Left lobe of liver (tissue), 2 donors: ENCODE measurements around the gene FBN2. TPM values are rescaled to one million over a fixed set of nuclear protein-coding genes. Genes with fewer than 3 reads are reported as not detected.
"Not testable (repeated sequence)": the region's sequence is repeated elsewhere in the genome, so short reads cannot be mapped to it uniquely, and the experiment has no call there.

Experiments
- ATAC-seq: fragments of 200-7000 bp; cut with Tn5 transposase; one replicate; pipeline ENCODE4 v1.9.1; 2020; ENCODE audit warnings: mild to moderate bottlenecking, moderate library complexity
- DNase-seq: peaks from one replicate; pipeline ENCODE4 v3.0.0-alpha.2; 2020; ENCODE audit warnings: low spot score
- total RNA-seq: library from RNA; stranded (reverse); gene quantifications from one replicate; pipeline ENCODE4 v1.2.1, GENCODE V29; 2021
- donor health status: DM: no; HTN: no; CAD: no; lungs with moderate emphysema.
- donor health status: DM: no; HTN: yes; CAD: no.

Gene FBN2
- total RNA-seq, 1 donor from 2014 or later, result 0.73 TPM

- DNase-seq, result no peak
- ATAC-seq, result no peak
Observed at GRCh38 chr5:128480158-128480557, 57.9 kb downstream of the FBN2 start.

DNA sequence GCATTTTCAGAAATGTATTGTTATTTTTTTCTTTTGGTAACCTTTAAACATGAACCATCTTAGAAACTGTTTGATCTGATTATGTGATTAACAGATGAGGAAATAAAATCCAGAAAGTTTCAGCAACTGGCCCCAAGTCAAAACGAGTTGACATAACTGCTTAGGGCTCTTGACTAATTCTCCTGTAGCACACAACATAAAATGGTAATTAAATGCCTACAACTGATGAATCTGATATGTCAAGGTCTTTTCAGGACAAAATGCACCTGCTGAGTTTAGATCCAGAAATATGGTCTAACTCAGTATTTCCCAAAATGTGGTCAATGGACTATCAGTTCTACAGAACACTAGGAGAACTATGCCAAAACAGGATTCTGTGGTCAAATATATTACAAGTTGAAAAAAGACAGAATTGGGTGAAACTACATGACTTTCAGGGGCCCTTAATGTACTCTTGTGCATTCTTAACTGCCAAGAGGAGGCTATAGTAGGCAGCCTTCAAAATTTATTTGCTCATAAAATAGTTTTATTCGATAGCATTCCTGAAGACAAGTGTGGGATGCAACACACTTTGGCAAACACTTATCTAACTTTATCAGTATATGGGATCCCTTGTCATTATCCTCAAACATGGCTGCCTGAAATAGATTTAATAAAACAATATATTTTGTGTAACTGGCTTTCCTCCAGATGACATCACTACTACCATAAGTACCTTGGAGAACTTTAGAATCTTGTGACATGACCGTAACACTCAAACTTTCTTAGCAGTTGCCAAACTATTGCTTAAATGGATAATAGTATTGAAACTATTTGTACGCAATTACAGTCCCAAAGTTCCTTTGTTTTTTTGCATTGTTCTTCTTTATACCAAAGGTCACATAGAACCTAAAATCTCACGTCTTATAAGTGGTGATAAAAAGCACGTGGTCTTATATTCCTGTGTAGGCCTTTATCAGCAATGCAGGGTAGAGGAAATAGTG lies 59.4 kb downstream of the FBN2 start:
- ATAC-seq (no peak), DNase-seq (no peak)

DNA sequence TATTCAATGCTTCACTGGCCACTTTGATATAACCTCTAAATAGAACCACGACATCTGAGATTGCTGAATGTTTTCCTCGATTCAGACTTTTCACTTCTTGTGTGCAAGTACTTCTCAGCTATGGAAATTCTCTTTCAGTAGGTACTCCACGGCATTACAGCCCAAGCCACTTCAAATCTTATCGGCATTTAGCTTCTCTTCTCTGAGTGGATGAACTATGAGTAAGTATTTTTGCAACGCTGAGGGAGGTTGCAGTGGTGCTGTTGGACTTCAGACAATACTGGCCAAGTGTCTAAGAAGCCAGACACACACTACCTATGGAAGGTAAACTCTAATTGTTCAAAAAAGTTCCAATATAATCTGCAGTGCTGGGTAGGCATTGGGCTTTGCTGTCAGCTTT lies 60.1 kb downstream of the FBN2 start:
- ATAC-seq (no peak), DNase-seq (no peak)

GRCh38 chr5:128475693-128476092 lies 62.4 kb downstream of the FBN2 start:
- DNase-seq (no peak), ATAC-seq (no peak)

- no peak for DNase-seq
- ATAC-seq, result no peak
Observed at GRCh38 chr5:128472919-128473318, 65.1 kb downstream of the FBN2 start.

DNA sequence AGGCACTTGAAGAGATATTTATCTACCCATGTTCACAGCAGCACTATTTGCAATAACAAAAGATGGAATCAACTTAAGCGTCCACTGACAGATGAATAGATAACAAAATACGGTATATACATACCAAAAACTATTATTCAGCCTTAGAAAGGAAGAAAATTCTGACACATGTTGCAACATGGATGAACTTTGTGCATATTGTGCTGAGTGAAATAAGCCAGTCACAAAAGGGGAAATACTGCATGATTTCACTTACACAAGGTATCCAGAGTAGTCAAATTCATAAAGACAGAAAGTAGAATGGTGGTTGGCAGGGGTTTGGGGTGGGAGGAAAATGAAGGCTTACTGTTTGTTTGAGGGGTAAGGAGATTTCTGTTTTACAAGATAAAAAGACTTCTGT lies 66.0 kb downstream of the FBN2 start:
- DNase-seq (no peak), ATAC-seq (no peak)

DNA sequence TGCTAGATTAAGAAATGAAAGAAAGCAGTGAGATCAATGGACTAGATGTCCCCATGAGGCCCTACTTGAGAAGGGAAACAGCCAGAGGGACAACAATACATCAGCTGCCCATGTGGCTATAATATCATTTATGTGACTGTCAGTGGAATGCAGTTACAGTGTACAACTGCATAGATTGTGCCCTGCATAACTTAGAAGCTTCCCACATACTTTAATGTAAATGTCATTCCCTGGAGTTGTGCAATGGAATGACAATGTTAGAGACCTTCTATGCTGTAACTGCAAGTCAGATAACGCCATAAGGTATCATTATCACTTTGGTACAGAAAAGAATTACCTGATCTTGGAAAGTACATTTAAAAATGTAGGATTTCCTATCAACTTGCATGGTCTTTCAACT lies 67.4 kb downstream of the FBN2 start:
- DNase-seq, result no peak
- ATAC-seq, result no peak

GRCh38 chr5:128469912-128470311 lies 68.1 kb downstream of the FBN2 start:
- no peak for DNase-seq
- ATAC-seq, result no peak

GRCh38 chr5:128466980-128467379 lies 71.1 kb downstream of the FBN2 start:
- DNase-seq, result no peak
- ATAC-seq, result no peak

DNA sequence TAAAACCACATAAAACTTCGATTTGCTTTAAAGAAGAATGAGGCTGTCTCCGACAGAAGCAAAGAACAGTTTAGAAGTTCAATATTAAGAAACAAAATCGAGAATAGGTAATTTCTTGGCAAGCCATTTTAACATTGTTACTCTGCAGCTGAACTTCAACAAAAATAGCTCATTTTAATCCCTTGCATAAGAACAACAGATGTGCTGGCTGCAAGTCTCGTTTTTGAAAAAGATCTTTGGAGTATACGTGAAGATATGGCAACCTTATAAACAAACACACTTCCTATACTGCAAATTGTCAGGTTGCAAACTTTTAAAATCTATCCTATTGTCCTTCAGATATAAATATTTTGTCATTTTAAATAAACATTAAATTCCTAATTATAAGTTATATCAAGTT lies 71.5 kb downstream of the FBN2 start:
- ATAC-seq, result no peak
- DNase-seq, result no peak

- no peak for DNase-seq
- ATAC-seq, result no peak
Observed at GRCh38 chr5:128464596-128464995, 73.4 kb downstream of the FBN2 start.

DNA sequence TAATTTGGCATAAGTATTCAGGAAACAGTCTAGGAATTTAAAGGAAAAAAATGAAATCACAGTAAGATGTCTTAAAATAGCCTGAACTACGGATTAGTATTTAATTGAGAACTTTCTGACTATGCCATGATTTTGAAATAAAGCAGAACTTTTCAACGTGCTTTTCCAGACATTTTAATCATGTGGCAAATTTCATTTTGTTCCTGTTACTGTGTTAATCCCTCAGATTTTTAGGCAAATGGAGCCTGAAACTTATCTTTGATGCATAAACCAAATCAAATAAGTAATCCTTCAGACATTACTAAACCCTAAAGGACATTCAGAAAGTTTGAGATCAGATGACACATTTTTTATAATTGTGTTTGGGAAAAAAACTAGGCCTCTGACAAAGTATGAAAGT lies 75.7 kb downstream of the FBN2 start:
- DNase-seq (no peak), ATAC-seq (no peak)

GRCh38 chr5:128457147-128457915 lies 80.7 kb downstream of the FBN2 start:
- ATAC-seq, DNase-seq: not testable (repeated sequence)

DNA sequence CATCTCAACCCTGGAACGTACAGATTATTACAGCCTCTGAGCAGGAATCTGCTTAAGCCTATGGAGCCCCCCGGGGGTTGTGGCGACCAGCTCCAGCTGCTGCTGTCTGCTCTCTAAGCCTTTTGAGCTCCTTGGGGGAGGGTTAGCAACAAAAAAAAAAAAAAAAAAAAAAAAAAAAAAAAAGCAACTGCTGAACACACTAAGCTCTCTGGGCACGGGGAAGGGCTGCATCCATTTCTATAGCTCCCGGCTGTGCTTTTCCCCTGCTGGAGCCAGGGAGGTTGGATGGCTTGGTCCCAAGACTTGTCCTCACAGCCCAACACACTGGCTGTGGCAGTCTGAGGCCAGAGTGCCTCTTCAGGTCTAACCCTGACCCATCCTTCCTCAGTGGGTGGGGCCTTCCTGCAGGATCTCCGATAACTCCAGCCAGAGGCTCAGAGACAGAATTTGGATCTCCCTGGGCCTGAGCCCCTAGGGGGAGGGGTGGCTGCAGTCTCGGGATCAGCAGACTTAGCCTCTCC lies 82.1 kb downstream of the FBN2 start:
- ATAC-seq (no peak), DNase-seq (no peak)

DNA sequence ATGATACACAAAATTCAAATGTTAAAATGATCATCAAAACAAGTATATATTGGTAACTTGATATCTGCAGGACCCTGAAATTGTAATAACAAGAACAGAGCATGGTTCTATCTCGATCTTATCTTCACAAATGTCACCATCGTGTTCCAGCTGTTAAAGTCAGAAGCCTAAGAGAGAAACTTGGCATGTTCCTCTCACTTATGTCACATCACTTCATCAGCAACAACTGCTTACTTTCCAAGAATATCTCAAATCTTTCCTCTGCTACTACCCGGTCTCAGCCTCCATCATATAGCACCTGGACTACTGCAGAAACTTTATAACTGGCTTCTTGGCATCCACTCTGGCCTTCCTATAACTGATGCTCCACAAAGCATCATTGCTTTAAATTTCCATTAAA lies 84.9 kb downstream of the FBN2 start:
- no peak for DNase-seq
- no peak for ATAC-seq

- DNase-seq, ATAC-seq: not testable (repeated sequence)
Observed at GRCh38 chr5:128447224-128447623, 90.8 kb downstream of the FBN2 start.

GRCh38 chr5:128441941-128442350 lies 96.1 kb downstream of the FBN2 start:
- ATAC-seq, result no peak
- no peak for DNase-seq

DNA sequence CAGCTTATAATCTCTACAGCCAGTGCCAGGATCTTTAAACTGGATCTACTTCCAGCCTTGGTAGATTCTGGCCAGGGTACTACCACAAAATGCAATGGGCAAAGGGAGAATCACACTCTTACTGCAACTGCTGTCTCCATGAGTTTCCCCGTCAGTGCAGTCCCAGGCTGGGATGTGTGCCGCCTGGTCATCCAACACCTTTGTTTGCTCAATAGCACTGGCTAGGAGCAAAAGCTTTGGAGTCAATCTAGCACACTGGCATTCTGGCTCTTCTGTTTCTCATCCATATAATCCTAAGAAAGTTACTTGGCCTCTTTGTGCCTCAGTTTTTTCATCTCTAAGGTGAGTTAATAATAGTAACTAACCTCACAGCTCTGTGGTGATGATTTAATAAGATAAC lies 96.9 kb downstream of the FBN2 start:
- ATAC-seq, result no peak
- DNase-seq, result no peak

- DNase-seq, result no peak
- ATAC-seq, result no peak
Observed at GRCh38 chr5:128436749-128437188, 101.3 kb downstream of the FBN2 start.

GRCh38 chr5:128435861-128436260 lies 102.2 kb downstream of the FBN2 start:
- no peak for ATAC-seq
- DNase-seq, result no peak

GRCh38 chr5:128434993-128435392 lies 103.1 kb downstream of the FBN2 start:
- ATAC-seq (no peak), DNase-seq (no peak)
